WI38 (cell line): Measurements from ENCODE around the gene THSD4.

ENCODE experiments used
- H3K4me3 ChIP-seq: 2 replicates; pipeline ENCODE4 v1.5.1; 2011; ENCODE audit warnings: low read depth, mild to moderate bottlenecking, control low read depth, low read length
- CTCF ChIP-seq: IDR thresholded peaks from 2 replicates; pipeline ENCODE4 v1.5.1; 2012; ENCODE audit warnings: low read depth, mild to moderate bottlenecking, control low read depth, low read length

The THSD4 gene

DNA sequence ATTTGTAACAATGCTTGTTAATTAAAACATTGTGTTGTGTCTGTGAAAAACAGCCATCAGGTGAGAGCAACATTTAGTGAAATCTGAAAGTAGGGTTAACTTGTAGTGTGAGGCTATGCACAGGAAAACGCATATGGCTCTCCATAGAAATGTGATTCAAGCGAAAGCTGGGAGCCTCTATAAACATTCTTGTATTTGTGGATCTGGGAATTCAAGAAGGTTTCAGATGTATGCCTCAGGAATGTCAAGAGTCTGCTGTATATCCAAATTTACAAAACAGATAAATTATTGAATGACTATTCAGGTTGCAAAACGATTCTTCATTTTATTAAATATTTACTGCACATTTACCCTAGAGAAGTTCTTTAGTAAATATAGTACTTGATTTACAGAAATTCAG, 166.0 kb downstream of the THSD4 start:
- no peak for TF ChIP-seq CTCF
- H3K4me3 ChIP-seq, result no peak overlapping the region

DNA sequence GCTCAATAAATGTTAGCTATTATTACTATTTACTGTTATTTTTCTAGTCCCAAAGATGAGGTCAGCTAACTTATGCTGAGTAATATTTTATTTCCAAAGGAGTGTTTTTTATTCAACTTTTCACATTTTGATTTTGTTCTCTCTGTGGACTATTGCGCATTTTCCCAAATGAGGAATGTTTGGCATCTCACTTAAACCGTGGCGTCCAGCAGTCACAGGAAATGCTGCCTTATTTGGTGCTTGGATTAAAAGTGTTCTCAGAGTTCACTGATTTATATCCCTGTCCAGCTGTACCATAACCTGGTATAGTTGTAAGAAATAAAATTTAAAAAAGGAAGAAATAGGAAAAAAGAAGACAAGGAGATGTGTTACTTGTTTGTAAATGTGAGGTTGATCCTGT, 166.8 kb downstream of the THSD4 start:
- no peak for TF ChIP-seq CTCF
- no peak overlapping the region for H3K4me3 ChIP-seq

GRCh38 chr15:71288348-71288955, 173.2 kb downstream of the THSD4 start:
- TF ChIP-seq CTCF, result no peak
- no peak overlapping the region for H3K4me3 ChIP-seq

DNA sequence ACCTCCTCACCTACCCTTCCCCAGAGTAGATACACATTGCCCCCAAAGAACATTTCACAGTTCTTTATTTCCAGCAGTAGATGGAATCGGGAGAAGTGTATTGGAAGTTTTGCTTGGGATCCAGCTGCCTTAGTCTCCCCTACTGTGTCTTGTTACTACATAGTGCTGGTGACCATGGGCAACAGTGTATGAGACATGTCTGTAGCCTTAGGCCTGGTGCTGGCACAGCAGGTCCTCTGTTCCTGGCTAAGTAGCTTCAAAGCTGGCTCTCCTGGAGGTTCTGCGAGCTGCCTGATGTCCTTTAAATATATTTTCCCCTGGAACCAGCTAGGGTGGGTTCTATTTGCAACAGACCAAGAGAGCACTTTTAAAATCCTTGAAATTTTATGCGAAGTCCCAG, 174.7 kb downstream of the THSD4 start:
- TF ChIP-seq CTCF, result no peak
- no peak overlapping the region for H3K4me3 ChIP-seq

- H3K4me3 ChIP-seq, result no peak overlapping the region
- TF ChIP-seq CTCF, result no peak
Measured at GRCh38 chr15:71290881-71291635, 175.8 kb downstream of the THSD4 start.

DNA sequence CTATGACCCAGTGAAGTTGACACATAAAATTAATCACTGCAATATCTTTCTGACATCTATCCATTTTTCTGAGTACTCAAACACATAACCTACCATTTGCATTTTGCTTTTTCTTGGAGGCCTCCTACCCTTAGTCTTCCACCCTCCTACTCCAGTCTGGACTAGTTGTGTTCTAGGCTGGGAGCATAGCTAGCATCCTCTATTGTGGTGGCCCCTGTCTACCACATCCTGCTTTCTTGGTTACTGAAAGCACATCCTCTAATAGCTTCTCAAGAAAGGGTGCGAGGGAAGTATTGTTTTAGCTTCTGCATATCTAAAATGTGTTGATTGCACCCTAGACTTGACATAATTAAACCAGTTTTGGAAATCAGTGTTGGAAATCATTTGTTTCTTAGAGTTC, 176.5 kb downstream of the THSD4 start:
- TF ChIP-seq CTCF, result no peak
- no peak overlapping the region for H3K4me3 ChIP-seq

DNA sequence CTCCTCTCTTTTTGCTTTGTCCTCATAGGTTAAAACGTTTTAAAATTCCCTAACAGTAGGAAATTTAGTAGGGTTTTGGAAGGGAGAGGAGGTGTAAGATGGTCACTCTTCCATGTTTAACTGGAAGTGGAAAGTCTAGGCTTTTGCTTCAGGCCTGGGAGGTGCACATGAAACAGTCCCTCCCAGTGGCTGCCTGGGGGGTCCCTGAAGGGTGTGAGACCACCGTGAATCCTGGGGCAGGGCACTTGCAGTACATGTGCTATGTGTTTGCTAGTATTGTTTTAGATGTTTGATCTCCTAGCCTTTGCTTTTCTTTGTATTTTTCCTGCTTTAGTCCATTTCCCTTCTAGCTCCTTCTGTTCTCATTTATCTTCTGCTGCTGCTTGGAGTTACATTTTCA, 178.5 kb downstream of the THSD4 start:
- no peak for TF ChIP-seq CTCF
- no peak overlapping the region for H3K4me3 ChIP-seq
